D721Med (cell line): ENCODE results near the gene RPP30.

Experiments used
- DNase-seq: peaks from one replicate; pipeline ENCODE4 v3.0.0; 2011; ENCODE audit warnings: low spot score; ENCODE audit not compliant: insufficient read length
- FAIRE-seq: peaks from 2 replicates; lab custom pipeline; 2011; peaks lifted over from hg19 to GRCh38; lab: Jason Lieb, UNC
- TF ChIP-seq, protein P1 (sequence below): IDR thresholded peaks from 2 replicates; pipeline ENCODE4 v1.5.1; 2012; ENCODE audit warnings: mild to moderate bottlenecking, control low read depth; ENCODE audit not compliant: insufficient read depth; ENCODE audit errors: missing control alignments

RPP30 gene

DNA sequence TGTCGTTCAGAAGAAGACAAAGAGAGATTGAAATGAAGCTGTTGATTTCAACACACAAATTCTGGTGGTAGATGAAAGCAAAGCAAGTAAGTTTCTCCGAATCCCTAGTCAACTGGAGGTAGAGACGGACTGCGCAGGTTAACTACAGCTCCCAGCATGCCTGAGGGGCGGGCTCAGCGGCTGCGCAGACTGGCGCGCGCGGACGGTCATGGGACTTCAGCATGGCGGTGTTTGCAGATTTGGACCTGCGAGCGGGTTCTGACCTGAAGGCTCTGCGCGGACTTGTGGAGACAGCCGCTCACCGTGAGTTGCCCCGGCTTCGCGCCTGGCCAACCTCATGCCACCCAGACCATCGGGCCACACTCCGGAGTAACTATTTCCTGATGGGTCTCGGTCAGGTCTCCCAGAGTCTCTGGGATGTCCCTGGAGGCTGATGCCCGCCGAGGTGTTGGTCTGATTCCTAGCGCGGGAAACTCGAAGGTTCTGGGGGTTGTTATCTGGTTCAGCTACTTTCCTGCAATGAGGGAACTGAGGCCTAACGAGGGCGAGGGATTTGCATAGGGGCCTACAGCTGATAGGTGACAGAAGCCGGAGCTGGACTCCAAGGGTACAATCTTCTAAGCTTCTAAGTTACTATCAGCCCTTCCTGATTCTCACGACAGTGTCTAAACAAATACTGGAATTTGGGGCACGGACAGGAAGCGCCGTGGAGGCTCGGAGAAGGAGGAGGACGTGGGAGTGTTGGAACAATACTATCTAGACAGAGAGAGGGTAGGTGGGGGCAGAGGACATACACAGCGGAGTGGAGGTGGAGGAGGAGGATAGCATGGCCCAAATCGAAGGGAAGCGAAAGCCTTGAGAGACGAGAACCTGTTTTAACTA lies at the start of gene RPP30:
Gene RPP30 (plus strand): TSS at position 209 of the 882 bp plus-strand sequence. CDS start 13 bp downstream, at position 222.
- TF ChIP-seq, protein P1, sequence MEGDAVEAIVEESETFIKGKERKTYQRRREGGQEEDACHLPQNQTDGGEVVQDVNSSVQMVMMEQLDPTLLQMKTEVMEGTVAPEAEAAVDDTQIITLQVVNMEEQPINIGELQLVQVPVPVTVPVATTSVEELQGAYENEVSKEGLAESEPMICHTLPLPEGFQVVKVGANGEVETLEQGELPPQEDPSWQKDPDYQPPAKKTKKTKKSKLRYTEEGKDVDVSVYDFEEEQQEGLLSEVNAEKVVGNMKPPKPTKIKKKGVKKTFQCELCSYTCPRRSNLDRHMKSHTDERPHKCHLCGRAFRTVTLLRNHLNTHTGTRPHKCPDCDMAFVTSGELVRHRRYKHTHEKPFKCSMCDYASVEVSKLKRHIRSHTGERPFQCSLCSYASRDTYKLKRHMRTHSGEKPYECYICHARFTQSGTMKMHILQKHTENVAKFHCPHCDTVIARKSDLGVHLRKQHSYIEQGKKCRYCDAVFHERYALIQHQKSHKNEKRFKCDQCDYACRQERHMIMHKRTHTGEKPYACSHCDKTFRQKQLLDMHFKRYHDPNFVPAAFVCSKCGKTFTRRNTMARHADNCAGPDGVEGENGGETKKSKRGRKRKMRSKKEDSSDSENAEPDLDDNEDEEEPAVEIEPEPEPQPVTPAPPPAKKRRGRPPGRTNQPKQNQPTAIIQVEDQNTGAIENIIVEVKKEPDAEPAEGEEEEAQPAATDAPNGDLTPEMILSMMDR = no peak
- DNase-seq = peak; percentile 49
- no peak for FAIRE-seq

DNA sequence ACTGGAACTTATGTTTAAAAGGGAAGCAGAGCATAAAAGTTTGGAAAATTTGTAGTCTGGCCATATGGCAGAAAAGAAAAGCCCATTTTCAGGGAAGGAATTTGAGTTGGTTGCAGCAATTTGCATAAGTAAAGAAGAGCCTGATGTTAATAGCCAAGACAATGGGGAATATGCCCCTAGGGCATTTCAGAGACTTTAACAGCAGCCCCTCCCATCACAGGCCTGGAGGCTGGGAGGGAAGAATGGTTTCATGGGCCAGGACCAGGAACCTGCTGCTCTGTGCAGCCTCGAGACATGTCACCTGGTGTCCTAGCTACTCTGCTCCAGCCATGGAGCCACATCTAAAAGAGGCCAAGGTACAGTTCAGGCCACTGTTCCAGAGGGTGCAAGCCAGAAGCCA lies 49.3 kb upstream of the RPP30 start:
- TF ChIP-seq, protein P1 = no peak
- FAIRE-seq (no peak), DNase-seq (no peak)

DNA sequence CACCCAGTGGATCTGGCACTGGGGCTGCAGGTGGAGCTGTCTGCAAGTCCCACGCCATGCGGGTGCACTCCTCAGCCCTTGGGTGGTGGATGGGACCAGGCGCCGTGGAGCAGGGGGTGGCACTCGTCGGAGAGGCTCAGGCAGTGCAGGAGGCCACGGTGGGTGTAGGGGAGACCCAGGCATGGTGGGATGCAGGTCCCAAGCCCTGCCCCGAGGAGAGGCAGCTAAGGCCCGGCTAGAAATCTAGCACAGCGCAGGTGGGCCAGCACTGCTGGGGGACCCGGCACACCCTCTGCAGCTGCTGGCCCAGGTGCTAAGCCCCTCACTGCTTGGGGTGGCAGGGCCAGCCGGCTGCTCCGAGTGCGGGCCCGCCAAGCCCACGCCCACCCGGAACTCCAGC lies 39.7 kb upstream of the RPP30 start:
- DNase-seq (no peak), FAIRE-seq (no peak)
- TF ChIP-seq, protein P1 = no peak

- no peak for FAIRE-seq
- DNase-seq = no peak
- TF ChIP-seq, protein P1 = no peak
Measured at GRCh38 chr10:90834326-90834725, 37.4 kb upstream of the RPP30 start.

- FAIRE-seq (no peak), DNase-seq (no peak)
- TF ChIP-seq, protein P1 = no peak
Measured at GRCh38 chr10:90837486-90837885, 34.3 kb upstream of the RPP30 start.

GRCh38 chr10:90842725-90843124 lies 29.0 kb upstream of the RPP30 start:
- DNase-seq (no peak), FAIRE-seq (no peak)
- TF ChIP-seq, protein P1 = no peak

GRCh38 chr10:90845726-90846125 lies 26.0 kb upstream of the RPP30 start:
- DNase-seq (no peak), FAIRE-seq (no peak)
- TF ChIP-seq, protein P1 = no peak
